AG10803 (cell line): ENCODE measurements around the gene RASSF10.

Experiments
- DNase-seq: peaks from one replicate; pipeline ENCODE4 v3.0.0; 2010; ENCODE audit warnings: low read depth
- H3K4me3 ChIP-seq: 2 replicates; pipeline ENCODE4 v1.5.1; 2011; ENCODE audit warnings: mild to moderate bottlenecking, low read length, control low read depth
- CTCF ChIP-seq: conservative IDR thresholded peaks from 2 replicates; pipeline ENCODE4 v1.5.1; 2011; ENCODE audit warnings: mild to moderate bottlenecking, low read length, control low read depth, inconsistent platforms

RASSF10 gene

GRCh38 chr11:13009921-13010748 is 1.0 kb downstream of the RASSF10 start:
- no peak for DNase-seq
- no peak for TF ChIP-seq CTCF
- H3K4me3 ChIP-seq, result no peak overlapping the region

- no peak overlapping the region for H3K4me3 ChIP-seq
- no peak for TF ChIP-seq CTCF
- DNase-seq, result no peak
Measured at GRCh38 chr11:13010749-13011465, 1.8 kb downstream of the RASSF10 start.

- H3K4me3 ChIP-seq, result no peak overlapping the region
- no peak for TF ChIP-seq CTCF
- DNase-seq, result no peak
Measured at GRCh38 chr11:13011466-13012055, 2.4 kb downstream of the RASSF10 start.

GRCh38 chr11:13012056-13012661 is 3.0 kb downstream of the RASSF10 start:
- no peak overlapping the region for H3K4me3 ChIP-seq
- no peak for DNase-seq
- TF ChIP-seq CTCF, result no peak

GRCh38 chr11:13013054-13013488 is 4.0 kb downstream of the RASSF10 start:
- DNase-seq, result no peak
- no peak overlapping the region for H3K4me3 ChIP-seq

GRCh38 chr11:13015753-13016152 is 6.6 kb downstream of the RASSF10 start:
- no peak for TF ChIP-seq CTCF
- no peak for DNase-seq
- H3K4me3 ChIP-seq, result no peak overlapping the region

More at GRCh38 chr11:13013054-13013488, 4.0 kb downstream of the RASSF10 start:
- no peak for TF ChIP-seq CTCF
